Loucy (cell line): Measurements from ENCODE around the gene ZDHHC11.
"Not testable (repeated sequence)": the region's sequence is repeated elsewhere in the genome, so short reads cannot be mapped to it uniquely, and the experiment has no call there.

Experiments
- CTCF ChIP-seq: fragments of 200-600 bp; sonication (generic); conservative IDR thresholded peaks from 2 replicates; pipeline ENCODE4 v1.5.1; 2014; ENCODE audit warnings: mild to moderate bottlenecking, antibody characterized with exemption, low read length
- EZH2phosphoT487 ChIP-seq: fragments of 200-600 bp; IDR thresholded peaks from 2 replicates; pipeline ENCODE4 v1.6.1; 2018; ENCODE audit warnings: antibody characterized with exemption, mild to moderate bottlenecking, moderate library complexity, borderline replicate concordance

GRCh38 chr5:762996-763395, 87.8 kb downstream of the ZDHHC11 start:
- TF ChIP-seq CTCF, EZH2phosphoT487: not testable (repeated sequence)
